Smooth muscle cell (in vitro differentiated cells): ENCODE measurements around the gene LGI4. TPM values are rescaled to one million over a fixed set of nuclear protein-coding genes. Genes with fewer than 3 reads are reported as not detected.

Experiments
- DNase-seq: peaks from one replicate; lab custom pipeline; 2025; ENCODE audit not compliant: unreplicated experiment; lab: John Stamatoyannopoulos, UW
- H2AFZ ChIP-seq: fragments of 200-600 bp; sonication (generic); 2 replicates; pipeline ENCODE4 v1.6.0; 2016; ENCODE audit warnings: antibody characterized with exemption, low read depth, mild to moderate bottlenecking
- H3F3A ChIP-seq: fragments of 200-600 bp; sonication (generic); 2 replicates; pipeline ENCODE4 v1.6.0; 2017; ENCODE audit warnings: antibody characterized with exemption, low read depth
- H3K27ac ChIP-seq: fragments of 200-600 bp; sonication (generic); 2 replicates; pipeline ENCODE4 v1.5.1; 2016; ENCODE audit warnings: low read depth, mild to moderate bottlenecking
- H3K27me3 ChIP-seq: fragments of 200-600 bp; sonication (generic); 2 replicates; pipeline ENCODE4 v1.6.1; 2016; ENCODE audit warnings: low read depth, mild to moderate bottlenecking
- H3K36me3 ChIP-seq: fragments of 200-600 bp; sonication (generic); 2 replicates; pipeline ENCODE4 v1.5.1; 2016; ENCODE audit warnings: low read depth
- H3K4me1 ChIP-seq: fragments of 200-600 bp; sonication (generic); 2 replicates; pipeline ENCODE4 v1.5.1; 2016; ENCODE audit warnings: low read depth
- H3K4me2 ChIP-seq: fragments of 200-600 bp; sonication (generic); 2 replicates; pipeline ENCODE4 v1.6.0; 2016; ENCODE audit warnings: mild to moderate bottlenecking
- H3K4me3 ChIP-seq: fragments of 200-600 bp; sonication (generic); 2 replicates; pipeline ENCODE4 v1.5.1; 2016; ENCODE audit warnings: mild to moderate bottlenecking
- H3K79me2 ChIP-seq: fragments of 200-600 bp; sonication (generic); 2 replicates; pipeline ENCODE4 v1.6.0; 2016; ENCODE audit warnings: low read depth, mild to moderate bottlenecking
- H3K9ac ChIP-seq: fragments of 200-600 bp; sonication (generic); 2 replicates; pipeline ENCODE4 v1.6.0; 2016; ENCODE audit warnings: low read depth
- H3K9me3 ChIP-seq: fragments of 200-600 bp; sonication (generic); replicated peaks from 2 replicates; pipeline ENCODE4 v1.5.1; 2016; ENCODE audit warnings: low read depth
- H4K20me1 ChIP-seq: fragments of 200-600 bp; sonication (generic); 2 replicates; pipeline ENCODE4 v1.6.0; 2016; ENCODE audit warnings: low read depth
- WGBS: methylation state at CpG from one replicate; pipeline ENCODE4 v1.1.7; 2016; ENCODE audit warnings: low lambda C conversion rate; 5-methylcytosine and 5-hydroxymethylcytosine counted together
- polyA plus RNA-seq: library from polyadenylated mRNA; unstranded; fragments of >200 nt; fragmentation: Nextera tagmentation; extraction: Ambion mirVana; gene quantifications from 2 replicates; pipeline ENCODE4 v1.2.1, GENCODE V29; 2016
- total RNA-seq: library from RNA; depleted of rRNA; stranded (reverse); fragments of >200 nt; gene quantifications from 2 replicates; pipeline ENCODE4 v1.2.3, GENCODE V29; 2014
- TF ChIP-seq, protein P1 (sequence below): fragments of 200-600 bp; sonication (generic); IDR thresholded peaks from 2 replicates; pipeline ENCODE4 v1.5.1; 2017; ENCODE audit warnings: borderline replicate concordance, mild to moderate bottlenecking, antibody characterized with exemption; ENCODE audit not compliant: insufficient read depth, poor library complexity, severe bottlenecking

LGI4 gene
- total and polyA plus RNA-seq, 2 experiments from 2014 or later: 0.17 to 0.22 TPM

DNA sequence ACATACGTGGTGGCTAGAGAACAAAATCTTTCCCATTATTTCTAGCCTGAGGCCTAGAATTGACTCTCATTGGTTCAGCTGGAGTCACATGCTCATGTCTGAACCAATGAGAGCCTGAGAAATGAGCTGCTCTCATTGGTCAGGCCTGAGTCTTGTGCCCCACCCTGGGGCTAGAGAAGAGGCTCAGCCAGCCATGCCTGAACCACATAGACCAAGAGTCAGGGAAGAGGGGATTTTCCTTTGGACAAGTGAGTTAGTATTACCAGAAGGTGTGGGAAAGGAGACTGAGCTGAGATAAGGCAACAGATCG, 26.5 kb upstream of the LGI4 start:
- Histone ChIP-seq H2AFZ (no peak overlapping the region), H3K9me3 (peaks cover 9% of the 10 kb centered on the region), H3K4me2 (no peak overlapping the region), H3K9ac (no peak overlapping the region), H3K79me2 (no peaks in the 10 kb centered on the region), H3K27ac (no peak overlapping the region), H3K4me3 (no peak overlapping the region), H3F3A (no peaks in the 10 kb centered on the region), H3K4me1 (no peaks in the 10 kb centered on the region), H3K36me3 (peaks cover 46% of the 10 kb centered on the region), H3K27me3 (no peaks in the 10 kb centered on the region), H4K20me1 (no peaks in the 10 kb centered on the region)
- no peak for DNase-seq
- TF ChIP-seq, protein P1, sequence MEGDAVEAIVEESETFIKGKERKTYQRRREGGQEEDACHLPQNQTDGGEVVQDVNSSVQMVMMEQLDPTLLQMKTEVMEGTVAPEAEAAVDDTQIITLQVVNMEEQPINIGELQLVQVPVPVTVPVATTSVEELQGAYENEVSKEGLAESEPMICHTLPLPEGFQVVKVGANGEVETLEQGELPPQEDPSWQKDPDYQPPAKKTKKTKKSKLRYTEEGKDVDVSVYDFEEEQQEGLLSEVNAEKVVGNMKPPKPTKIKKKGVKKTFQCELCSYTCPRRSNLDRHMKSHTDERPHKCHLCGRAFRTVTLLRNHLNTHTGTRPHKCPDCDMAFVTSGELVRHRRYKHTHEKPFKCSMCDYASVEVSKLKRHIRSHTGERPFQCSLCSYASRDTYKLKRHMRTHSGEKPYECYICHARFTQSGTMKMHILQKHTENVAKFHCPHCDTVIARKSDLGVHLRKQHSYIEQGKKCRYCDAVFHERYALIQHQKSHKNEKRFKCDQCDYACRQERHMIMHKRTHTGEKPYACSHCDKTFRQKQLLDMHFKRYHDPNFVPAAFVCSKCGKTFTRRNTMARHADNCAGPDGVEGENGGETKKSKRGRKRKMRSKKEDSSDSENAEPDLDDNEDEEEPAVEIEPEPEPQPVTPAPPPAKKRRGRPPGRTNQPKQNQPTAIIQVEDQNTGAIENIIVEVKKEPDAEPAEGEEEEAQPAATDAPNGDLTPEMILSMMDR: no peak
- WGBS: 100% methylated on average over 2 of the region's 2 CpGs

DNA sequence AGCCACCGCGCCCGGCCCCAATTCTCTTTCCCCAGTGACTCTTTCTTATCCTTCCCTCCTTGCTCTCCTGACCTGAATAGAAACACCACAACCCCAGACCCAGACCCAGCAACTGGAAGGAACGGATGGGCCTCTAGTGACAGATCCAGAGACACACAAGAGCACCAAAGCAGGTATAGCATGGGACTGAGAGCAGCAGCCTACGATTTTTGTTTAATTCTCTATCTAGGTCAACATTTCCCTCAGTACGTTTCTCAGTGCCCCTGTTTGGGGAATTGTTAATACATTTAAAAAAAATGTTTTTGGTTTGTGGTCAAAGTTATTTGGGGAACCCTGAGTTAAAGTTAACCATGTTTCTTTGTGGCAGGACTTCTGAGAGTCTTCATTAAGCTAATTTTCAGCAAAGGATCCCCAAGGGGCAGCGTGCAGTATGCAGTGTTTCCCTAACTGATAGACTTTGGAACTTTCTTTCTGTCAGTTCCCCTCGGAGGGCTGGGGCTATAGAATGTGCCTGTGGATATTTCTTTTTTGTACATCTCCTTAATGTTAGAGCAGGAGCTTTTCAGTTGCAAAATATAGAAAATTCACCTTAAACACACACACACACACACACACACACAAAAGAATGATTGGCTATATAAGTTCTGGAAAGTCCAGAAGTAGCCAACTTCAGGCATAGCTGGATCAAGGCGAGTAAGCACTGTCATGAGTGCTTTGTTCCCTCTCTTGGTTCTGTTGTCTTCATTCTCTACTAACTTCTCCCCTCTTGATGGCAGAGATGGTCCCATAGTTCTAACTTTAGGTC, 26.0 kb upstream of the LGI4 start:
- Histone ChIP-seq H3K79me2 (no peaks in the 10 kb centered on the region), H3K4me3 (no peak overlapping the region), H3F3A (no peaks in the 10 kb centered on the region), H3K4me1 (no peaks in the 10 kb centered on the region), H3K4me2 (no peak overlapping the region), H2AFZ (no peak overlapping the region), H3K9me3 (peaks cover 9% of the 10 kb centered on the region), H3K9ac (no peak overlapping the region), H3K27ac (no peak overlapping the region), H4K20me1 (no peaks in the 10 kb centered on the region), H3K36me3 (peaks cover 41% of the 10 kb centered on the region), H3K27me3 (no peaks in the 10 kb centered on the region)
- no peak for DNase-seq
- 96% methylated on average over 9 of the region's 9 CpGs for WGBS
- TF ChIP-seq, protein P1: no peak

DNA sequence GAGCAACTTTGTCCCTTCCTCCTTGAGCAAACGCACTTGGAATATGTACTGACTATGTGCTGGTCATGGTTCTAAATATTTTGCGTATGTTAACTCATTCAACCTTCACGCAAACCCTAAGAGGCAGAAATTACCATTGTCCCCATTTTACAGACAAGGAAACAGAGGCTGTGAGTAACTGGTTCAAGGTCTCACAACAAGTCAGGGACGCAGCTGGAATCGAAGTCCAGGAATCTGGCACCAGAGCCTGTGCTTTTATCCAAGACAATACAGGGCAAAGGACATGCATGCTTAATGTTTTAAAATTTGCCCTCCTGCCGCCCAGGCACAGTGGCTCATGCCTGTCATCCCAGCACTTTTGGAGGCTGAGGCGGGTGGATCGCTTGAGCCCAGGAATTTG, 24.7 kb upstream of the LGI4 start:
- H3K36me3 ChIP-seq: peaks cover 28% of the 10 kb centered on the region
- WGBS: 90% methylated on average over 8 of the region's 8 CpGs

More for the DNA sequence above, 24.7 kb upstream of the LGI4 start:
- H3K79me2 ChIP-seq: no peaks in the 10 kb centered on the region
- H3K27ac ChIP-seq: no peak overlapping the region
- H3F3A ChIP-seq: no peaks in the 10 kb centered on the region
- H4K20me1 ChIP-seq: no peaks in the 10 kb centered on the region
- H3K9ac ChIP-seq: no peak overlapping the region
- H3K9me3 ChIP-seq: peaks cover 5% of the 10 kb centered on the region
- no peaks in the 10 kb centered on the region for H3K27me3 ChIP-seq
- H3K4me1 ChIP-seq: peaks cover 5% of the 10 kb centered on the region
- no peak overlapping the region for H2AFZ ChIP-seq
- TF ChIP-seq, protein P1: no peak
- H3K4me3 ChIP-seq: no peak overlapping the region
- H3K4me2 ChIP-seq: no peak overlapping the region
- no peak for DNase-seq
